GM18909 (cell line): ENCODE data around the gene POLD2.
"Not testable (repeated sequence)": the region's sequence is repeated elsewhere in the genome, so short reads cannot be mapped to it uniquely, and the experiment has no call there.

Source experiments
- ATAC-seq: cut with Tn5 transposase; IDR thresholded peaks from one replicate; pipeline ENCODE4 v1.9.1; 2021; ENCODE audit warnings: mild to moderate bottlenecking; ENCODE audit not compliant: unreplicated experiment, poor library complexity

POLD2 gene

GRCh38 chr7:44123190-44124003 lies at the start of gene POLD2:
Gene POLD2, minus strand, starts transcription at chr7:44123548. Its CDS starts 1,495 bp downstream, at chr7:44122053.
- peak; percentile 97 for ATAC-seq

- no peak for ATAC-seq
Measured at GRCh38 chr7:44172803-44173424, 49.6 kb upstream of the POLD2 start.

- no peak for ATAC-seq
Measured at GRCh38 chr7:44172352-44172751, 49.0 kb upstream of the POLD2 start.

GRCh38 chr7:44171901-44172300 lies 48.6 kb upstream of the POLD2 start:
- not testable (repeated sequence) for ATAC-seq

GRCh38 chr7:44167920-44168319 lies 44.6 kb upstream of the POLD2 start:
- no peak for ATAC-seq

GRCh38 chr7:44163591-44163990 lies 40.2 kb upstream of the POLD2 start:
- ATAC-seq: no peak

- no peak for ATAC-seq
Measured at GRCh38 chr7:44162785-44163395, 39.5 kb upstream of the POLD2 start.

- no peak for ATAC-seq
Measured at GRCh38 chr7:44162179-44162578, 38.8 kb upstream of the POLD2 start.

- ATAC-seq: no peak
Measured at GRCh38 chr7:44161371-44161770, 38.0 kb upstream of the POLD2 start.

GRCh38 chr7:44159824-44160630 lies 36.7 kb upstream of the POLD2 start:
- ATAC-seq: no peak

- no peak for ATAC-seq
Measured at GRCh38 chr7:44158873-44159631, 35.7 kb upstream of the POLD2 start.

GRCh38 chr7:44158096-44158872 lies 34.9 kb upstream of the POLD2 start:
- ATAC-seq: no peak

- ATAC-seq: no peak
Measured at GRCh38 chr7:44157116-44158080, 34.0 kb upstream of the POLD2 start.

- ATAC-seq: no peak
Measured at GRCh38 chr7:44156453-44157010, 33.2 kb upstream of the POLD2 start.

- no peak for ATAC-seq
Measured at GRCh38 chr7:44155191-44156185, 32.1 kb upstream of the POLD2 start.

GRCh38 chr7:44154703-44155102 lies 31.4 kb upstream of the POLD2 start:
- no peak for ATAC-seq

- ATAC-seq: no peak
Measured at GRCh38 chr7:44153948-44154335, 30.6 kb upstream of the POLD2 start.
